B cell (primary cell): Measurements from ENCODE around the gene ADCY1. TPM values are rescaled to one million over a fixed set of nuclear protein-coding genes. Genes with fewer than 3 reads are reported as not detected.

ENCODE experiments used
- ATAC-seq: fragments of 200-7000 bp; cut with Tn5 transposase; one replicate; pipeline ENCODE4 v1.10.0; 2021; ENCODE audit warnings: low read depth, mild to moderate bottlenecking, moderate number of reproducible peaks, moderate library complexity
- CTCF ChIA-PET: fragments of 350-600 bp; sonication (Branson Sonifier 250); formaldehyde crosslinking; loops from one replicate; lab custom pipeline; 2021; ENCODE audit warnings: antibody characterized with exemption, inconsistent platforms; lab: Charles Lee
- POLR2A ChIA-PET: fragments of 350-600 bp; sonication (Branson Sonifier 250); formaldehyde crosslinking; loops from one replicate; lab custom pipeline; 2021; ENCODE audit warnings: antibody characterized with exemption; lab: Charles Lee
- DNase-seq: peaks from one replicate; pipeline ENCODE4 v3.0.0; 2013
- H2AFZ ChIP-seq: 2 replicates; pipeline ENCODE4 v1.6.1; 2012; ENCODE audit warnings: mild to moderate bottlenecking, low read depth, low read length; ENCODE audit not compliant: insufficient read depth, poor library complexity, severe bottlenecking
- H3K27ac ChIP-seq, 2 donors: 1 replicate in 1 of 2; 2 replicates in 1 of 2; pipeline ENCODE4 v1.5.1; 2012 to 2013; ENCODE audit warnings: low read length in 2 of 2, mild to moderate bottlenecking in 2 of 2, moderate library complexity in 1 of 2
- H3K27me3 ChIP-seq, 4 experiments: fragments of 200-600 bp in 1 of 4; sonication (generic) in 1 of 4; replicated peaks in 1 of 4; 1 replicate in 2 of 4; 2 replicates in 2 of 4; pipeline versions ENCODE4 v1.6.1 to v1.7.0; 2013 to 2016; ENCODE audit warnings: low read length in 3 of 4, mild to moderate bottlenecking in 2 of 4, mixed read lengths in 1 of 4, moderate library complexity in 1 of 4; ENCODE audit not compliant: insufficient read depth in 4 of 4, control insufficient read depth in 3 of 4; ENCODE audit errors: control extremely low read depth in 1 of 4
- H3K36me3 ChIP-seq, 2 experiments: replicated peaks in 1 of 2; 1 replicate in 1 of 2; 2 replicates in 1 of 2; pipeline versions ENCODE4 v1.6.1 to v1.7.1; 2013; ENCODE audit warnings: low read length in 1 of 2; ENCODE audit not compliant: insufficient read depth in 2 of 2, control insufficient read depth in 1 of 2; ENCODE audit errors: control extremely low read depth in 1 of 2, extremely low read depth in 1 of 2
- H3K4me1 ChIP-seq, 2 donors: fragments of 200-600 bp in 1 of 2; sonication (generic) in 1 of 2; 1 replicate in 1 of 2; 2 replicates in 1 of 2; pipeline versions ENCODE4 v1.5.1 to v1.6.1; 2013 to 2017; ENCODE audit warnings: low read length in 2 of 2; ENCODE audit not compliant: control insufficient read depth in 2 of 2, insufficient read depth in 2 of 2
- H3K4me2 ChIP-seq: replicated peaks from 2 replicates; pipeline ENCODE3; 2012; ENCODE audit warnings: mild to moderate bottlenecking, low read depth, low read length; ENCODE audit not compliant: poor library complexity, severe bottlenecking
- H3K4me3 ChIP-seq, 5 experiments: fragments of 200-600 bp in 1 of 5; sonication (generic) in 1 of 5; 1 replicate in 3 of 5; 2 replicates in 2 of 5; pipeline versions ENCODE4 v1.5.1 to v1.7.0; 2011 to 2016; ENCODE audit warnings: low read length in 4 of 5, mild to moderate bottlenecking in 4 of 5, low read depth in 2 of 5, control low read depth in 1 of 5, moderate library complexity in 1 of 5; ENCODE audit not compliant: insufficient read depth in 1 of 5; ENCODE audit errors: control extremely low read depth in 1 of 5, extremely low read depth in 1 of 5
- H3K79me2 ChIP-seq: fragments of 200-600 bp; sonication (generic); one replicate; pipeline ENCODE4 v1.6.0; 2016; ENCODE audit warnings: low read length; ENCODE audit not compliant: control insufficient read depth, insufficient read depth
- H3K9ac ChIP-seq: fragments of 200-600 bp; sonication (generic); 2 replicates; pipeline ENCODE4 v1.6.1; 2017; ENCODE audit warnings: mild to moderate bottlenecking, low read length, moderate library complexity
- H3K9me3 ChIP-seq, 3 donors: one replicate each; pipeline versions ENCODE4 v1.6.1 to v1.7.1; 2013; ENCODE audit warnings: low read length in 2 of 3; ENCODE audit not compliant: control insufficient read depth in 2 of 3, insufficient read depth in 1 of 3; ENCODE audit errors: control extremely low read depth in 1 of 3
- H4K20me1 ChIP-seq: 2 replicates; pipeline ENCODE4 v1.6.0; 2012; ENCODE audit warnings: mild to moderate bottlenecking, low read length; ENCODE audit not compliant: insufficient read depth, control insufficient read depth, poor library complexity, severe bottlenecking
- H3K27ac Mint-ChIP-seq: one replicate; pipeline ENCODE4 v1.8.0; 2021; ENCODE audit warnings: mixed read lengths
- H3K27me3 Mint-ChIP-seq: one replicate; pipeline ENCODE4 v1.8.0; 2021; ENCODE audit warnings: mixed read lengths
- H3K4me1 Mint-ChIP-seq: one replicate; pipeline ENCODE4 v1.8.0; 2021; ENCODE audit warnings: mixed read lengths
- H3K4me3 Mint-ChIP-seq: one replicate; pipeline ENCODE4 v1.8.0; 2021; ENCODE audit warnings: mixed read lengths
- H3K9me3 Mint-ChIP-seq: one replicate; pipeline ENCODE4 v1.8.0; 2022; ENCODE audit warnings: mixed read lengths; ENCODE audit not compliant: insufficient read depth
- EZH2 ChIP-seq: IDR thresholded peaks from 2 replicates; pipeline ENCODE4 v1.6.1; 2012; ENCODE audit warnings: borderline replicate concordance, low read depth, mild to moderate bottlenecking, moderate library complexity, low read length; ENCODE audit not compliant: insufficient read depth, poor library complexity, severe bottlenecking
- WGBS: methylation state at CpG from one replicate; pipeline ENCODE4 v1.1.5; 2013; ENCODE audit warnings: missing lambda C conversion rate; ENCODE audit not compliant: insufficient coverage; 5-methylcytosine and 5-hydroxymethylcytosine counted together
- intact Hi-C: fragments of 100-400 bp; cut with micrococcal nuclease; formaldehyde crosslinking; loops from one replicate; pipeline ENCODE4 v1.10.0; 2022
- polyA plus RNA-seq: library from polyadenylated mRNA; depleted of rRNA; stranded (reverse); fragments of >200 nt; gene quantifications from 2 replicates; pipeline ENCODE4 v1.2.3, GENCODE V29; 2012
- total RNA-seq, 2 donors: library from RNA; stranded (reverse); fragments of 120-200 nt in 1 of 2; gene quantifications; 1 replicate in 1 of 2; 2 replicates in 1 of 2; pipeline versions ENCODE4 v1.2.3 to v1.2.4, GENCODE V29; 2013 to 2022
- TF ChIP-seq, protein P1 (sequence below): fragments of 200-600 bp; IDR thresholded peaks from one replicate; pipeline ENCODE4 v1.8.0; 2022; ENCODE audit warnings: antibody characterized with exemption, mild to moderate bottlenecking

ADCY1 gene
- total and polyA plus RNA-seq, 2 donors (not counting 1 experiment from before 2014, with no cell fraction given) = 0.05 to 0.12 TPM

DNA sequence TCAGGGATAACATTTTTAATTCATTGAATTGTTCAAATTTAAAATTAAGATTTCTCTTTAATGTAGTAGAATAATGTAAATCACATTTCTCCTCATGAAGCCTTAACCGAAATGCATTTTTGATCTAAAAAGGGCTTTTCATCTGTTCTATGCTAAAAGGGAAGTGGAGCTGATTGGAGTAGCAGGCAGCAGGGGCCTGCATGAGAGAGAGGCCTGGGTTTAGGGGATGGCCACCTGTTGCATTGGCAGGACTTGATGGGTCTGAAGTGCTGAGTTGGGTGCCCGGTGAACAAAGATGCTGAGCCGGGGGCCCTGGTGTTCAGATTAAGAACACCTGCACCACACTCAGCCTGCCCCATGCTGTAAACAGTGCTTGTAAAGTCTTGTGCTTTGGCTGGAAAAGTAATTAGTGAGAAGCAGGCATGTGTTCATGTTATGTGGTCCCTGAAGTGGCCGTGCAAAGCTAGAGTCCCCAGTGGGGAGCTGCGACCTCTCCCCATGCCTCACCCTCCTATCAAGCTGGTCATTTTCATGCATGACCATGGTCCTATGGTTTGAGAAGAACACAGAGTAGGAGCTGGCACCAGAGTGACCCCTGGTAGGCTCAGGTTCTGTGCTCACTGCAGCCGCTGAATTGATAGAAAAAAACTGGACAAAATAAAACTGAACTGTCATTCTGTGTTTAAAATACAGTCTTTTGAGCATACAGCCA lies 124.3 kb downstream of the ADCY1 start:
- peaks cover 0 to 5% (median 0%) of the 10 kb centered on the region in 4 experiments for H3K27me3 ChIP-seq
- POLR2A ChIA-PET = no interaction called here
- no peak for DNase-seq
- Mint-ChIP-seq H3K27ac (no peak overlapping the region), H3K27me3 (peaks cover 9% of the 10 kb centered on the region), H3K4me1 (no peaks in the 10 kb centered on the region), H3K4me3 (no peak overlapping the region), H3K9me3 (no peaks in the 10 kb centered on the region)
- H3K4me3 ChIP-seq = no peak overlapping the region
- ATAC-seq = no peak
- TF ChIP-seq, protein P1, sequence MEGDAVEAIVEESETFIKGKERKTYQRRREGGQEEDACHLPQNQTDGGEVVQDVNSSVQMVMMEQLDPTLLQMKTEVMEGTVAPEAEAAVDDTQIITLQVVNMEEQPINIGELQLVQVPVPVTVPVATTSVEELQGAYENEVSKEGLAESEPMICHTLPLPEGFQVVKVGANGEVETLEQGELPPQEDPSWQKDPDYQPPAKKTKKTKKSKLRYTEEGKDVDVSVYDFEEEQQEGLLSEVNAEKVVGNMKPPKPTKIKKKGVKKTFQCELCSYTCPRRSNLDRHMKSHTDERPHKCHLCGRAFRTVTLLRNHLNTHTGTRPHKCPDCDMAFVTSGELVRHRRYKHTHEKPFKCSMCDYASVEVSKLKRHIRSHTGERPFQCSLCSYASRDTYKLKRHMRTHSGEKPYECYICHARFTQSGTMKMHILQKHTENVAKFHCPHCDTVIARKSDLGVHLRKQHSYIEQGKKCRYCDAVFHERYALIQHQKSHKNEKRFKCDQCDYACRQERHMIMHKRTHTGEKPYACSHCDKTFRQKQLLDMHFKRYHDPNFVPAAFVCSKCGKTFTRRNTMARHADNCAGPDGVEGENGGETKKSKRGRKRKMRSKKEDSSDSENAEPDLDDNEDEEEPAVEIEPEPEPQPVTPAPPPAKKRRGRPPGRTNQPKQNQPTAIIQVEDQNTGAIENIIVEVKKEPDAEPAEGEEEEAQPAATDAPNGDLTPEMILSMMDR = no peak
- no peak for TF ChIP-seq EZH2
- CTCF ChIA-PET = no interaction called here
- H3K4me1 ChIP-seq = no peaks in the 10 kb centered on the region
- intact Hi-C loops = no loop called here
- no peaks in the 10 kb centered on the region for H3K9me3 ChIP-seq
- WGBS = 100% methylated on average over 4 of the region's 6 CpGs
- no peak overlapping the region for H3K9ac ChIP-seq
- no peaks in the 10 kb centered on the region for H4K20me1 ChIP-seq
- H3K36me3 ChIP-seq = no peaks in the 10 kb centered on the region
- no peaks in the 10 kb centered on the region for H3K79me2 ChIP-seq
- H3K27ac ChIP-seq = no peak overlapping the region
- H3K4me2 ChIP-seq = no peak overlapping the region
- no peak overlapping the region for H2AFZ ChIP-seq

- H3K4me2 ChIP-seq = no peak overlapping the region
Observed at GRCh38 chr7:45699015-45699309, 124.8 kb downstream of the ADCY1 start.

More at GRCh38 chr7:45699015-45699309, 124.8 kb downstream of the ADCY1 start:
- TF ChIP-seq, protein P1 = no peak
- no peak for TF ChIP-seq EZH2
- no peaks in the 10 kb centered on the region for H3K36me3 ChIP-seq
- no peak for DNase-seq
- H4K20me1 ChIP-seq = no peaks in the 10 kb centered on the region
- Mint-ChIP-seq H3K4me1 (no peaks in the 10 kb centered on the region), H3K27ac (no peak overlapping the region), H3K9me3 (no peaks in the 10 kb centered on the region), H3K27me3 (peaks cover 12% of the 10 kb centered on the region), H3K4me3 (no peak overlapping the region)
- H3K79me2 ChIP-seq = no peaks in the 10 kb centered on the region
- H3K27me3 ChIP-seq = peaks cover 0 to 5% (median 0%) of the 10 kb centered on the region in 4 experiments
- H3K4me1 ChIP-seq = no peaks in the 10 kb centered on the region
- no peak for ATAC-seq
- H3K27ac ChIP-seq = no peak overlapping the region
- ChIA-PET POLR2A (no interaction called here), CTCF (no interaction called here)
- H3K9ac ChIP-seq = no peak overlapping the region
- no peak overlapping the region for H2AFZ ChIP-seq
- H3K9me3 ChIP-seq = no peaks in the 10 kb centered on the region
- intact Hi-C loops = no loop called here
- H3K4me3 ChIP-seq = no peak overlapping the region
